Cardiac muscle cell (in vitro differentiated cells and primary cell): ENCODE data around the gene XPO4. TPM values are rescaled to one million over a fixed set of nuclear protein-coding genes. Genes with fewer than 3 reads are reported as not detected.
"Not testable (repeated sequence)": the region's sequence is repeated elsewhere in the genome, so short reads cannot be mapped to it uniquely, and the experiment has no call there.

Source experiments
- DNase-seq, 2 donors: peaks; one replicate each; pipeline versions ENCODE4 v3.0.0 to v3.0.0-alpha.2; 2010 to 2017; ENCODE audit warnings: low read depth in 1 of 2, low spot score in 1 of 2
- H3K27ac ChIP-seq: fragments of 200-600 bp; sonication (generic); 2 replicates; pipeline ENCODE4 v1.5.1; 2016
- H3K27me3 ChIP-seq: fragments of 200-600 bp; sonication (generic); 2 replicates; pipeline ENCODE4 v1.6.0; 2016; ENCODE audit warnings: control low read depth
- H3K36me3 ChIP-seq: fragments of 200-600 bp; sonication (generic); 2 replicates; pipeline ENCODE4 v1.5.1; 2016; ENCODE audit warnings: control low read depth
- H3K4me1 ChIP-seq: fragments of 200-600 bp; sonication (generic); 2 replicates; pipeline ENCODE4 v1.8.1; 2017; ENCODE audit warnings: low read depth, mild to moderate bottlenecking, mixed run types
- H3K4me3 ChIP-seq: fragments of 200-600 bp; sonication (generic); 2 replicates; pipeline ENCODE4 v1.5.1; 2016; ENCODE audit warnings: mild to moderate bottlenecking
- H3K9me3 ChIP-seq: fragments of 200-600 bp; sonication (generic); 2 replicates; pipeline ENCODE4 v1.5.1; 2017; ENCODE audit warnings: low read depth, mild to moderate bottlenecking, control low read depth
- polyA plus RNA-seq: library from polyadenylated mRNA; unstranded; fragments of >200 nt; fragmentation: Nextera tagmentation; extraction: Ambion mirVana; gene quantifications from 2 replicates; pipeline ENCODE4 v1.2.1, GENCODE V29; 2016
- total RNA-seq: library from RNA; depleted of rRNA; stranded (reverse); fragments of >200 nt; gene quantifications from 2 replicates; pipeline ENCODE4 v1.2.3, GENCODE V29; 2016
- TF ChIP-seq, protein P1 (sequence below): IDR thresholded peaks from 2 replicates; pipeline ENCODE4 v1.5.1; 2012; ENCODE audit warnings: low read depth, mild to moderate bottlenecking, low read length

The XPO4 gene
- total and polyA plus RNA-seq, 2 experiments from 2014 or later = 51.8 to 177 TPM

DNA sequence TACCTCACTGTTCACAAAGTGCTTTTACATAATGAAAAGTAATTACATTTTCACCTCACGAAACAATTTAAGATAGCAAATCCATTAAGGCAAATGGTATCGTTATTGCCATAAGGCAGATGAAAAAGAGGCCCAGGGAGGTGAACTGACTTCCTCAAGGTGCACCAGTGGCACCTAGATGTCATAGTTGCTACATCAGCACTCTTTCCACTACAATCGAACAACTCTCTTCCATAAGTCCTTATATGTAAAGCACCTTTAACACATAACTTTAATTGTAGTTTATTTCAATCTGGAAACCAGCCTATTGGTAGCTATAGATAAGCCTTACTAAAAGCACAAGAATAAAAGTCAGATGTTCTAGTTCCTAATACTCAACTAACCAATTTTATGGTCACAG, 35.1 kb downstream of the XPO4 start:
- no peaks in the 10 kb centered on the region for H3K27me3 ChIP-seq
- H3K27ac ChIP-seq = peak overlapping the region; percentile 84
- TF ChIP-seq, protein P1, sequence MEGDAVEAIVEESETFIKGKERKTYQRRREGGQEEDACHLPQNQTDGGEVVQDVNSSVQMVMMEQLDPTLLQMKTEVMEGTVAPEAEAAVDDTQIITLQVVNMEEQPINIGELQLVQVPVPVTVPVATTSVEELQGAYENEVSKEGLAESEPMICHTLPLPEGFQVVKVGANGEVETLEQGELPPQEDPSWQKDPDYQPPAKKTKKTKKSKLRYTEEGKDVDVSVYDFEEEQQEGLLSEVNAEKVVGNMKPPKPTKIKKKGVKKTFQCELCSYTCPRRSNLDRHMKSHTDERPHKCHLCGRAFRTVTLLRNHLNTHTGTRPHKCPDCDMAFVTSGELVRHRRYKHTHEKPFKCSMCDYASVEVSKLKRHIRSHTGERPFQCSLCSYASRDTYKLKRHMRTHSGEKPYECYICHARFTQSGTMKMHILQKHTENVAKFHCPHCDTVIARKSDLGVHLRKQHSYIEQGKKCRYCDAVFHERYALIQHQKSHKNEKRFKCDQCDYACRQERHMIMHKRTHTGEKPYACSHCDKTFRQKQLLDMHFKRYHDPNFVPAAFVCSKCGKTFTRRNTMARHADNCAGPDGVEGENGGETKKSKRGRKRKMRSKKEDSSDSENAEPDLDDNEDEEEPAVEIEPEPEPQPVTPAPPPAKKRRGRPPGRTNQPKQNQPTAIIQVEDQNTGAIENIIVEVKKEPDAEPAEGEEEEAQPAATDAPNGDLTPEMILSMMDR = no peak
- H3K36me3 ChIP-seq = no peaks in the 10 kb centered on the region
- DNase-seq = no peak
- no peaks in the 10 kb centered on the region for H3K9me3 ChIP-seq
- H3K4me1 ChIP-seq = peaks cover 49% of the 10 kb centered on the region
- H3K4me3 ChIP-seq = no peak overlapping the region

DNA sequence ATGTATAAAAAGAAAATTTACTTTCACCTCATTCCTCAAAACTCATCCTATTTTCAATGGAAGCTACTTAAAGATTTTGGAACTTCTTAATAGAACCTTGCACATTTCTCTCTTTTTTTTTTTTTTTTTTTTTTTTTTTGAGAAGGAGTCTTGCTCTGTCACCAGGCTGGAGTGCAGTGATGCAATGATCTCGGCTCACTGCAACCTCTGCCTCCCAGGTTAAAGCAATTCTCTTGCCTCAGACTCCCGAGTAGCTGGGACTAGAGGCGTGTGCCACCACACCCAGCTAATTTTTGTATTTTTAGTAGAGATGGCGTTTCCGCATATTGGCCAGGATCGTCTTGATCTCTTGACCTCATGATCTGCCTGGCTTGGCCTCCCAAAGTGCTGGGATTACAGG, 40.9 kb downstream of the XPO4 start:
- not testable (repeated sequence) for H3K27ac ChIP-seq, H3K4me3 ChIP-seq, DNase-seq, H3K9me3 ChIP-seq, H3K36me3 ChIP-seq, H3K27me3 ChIP-seq
- peaks cover 22% of the 10 kb centered on the region for H3K4me1 ChIP-seq

DNA sequence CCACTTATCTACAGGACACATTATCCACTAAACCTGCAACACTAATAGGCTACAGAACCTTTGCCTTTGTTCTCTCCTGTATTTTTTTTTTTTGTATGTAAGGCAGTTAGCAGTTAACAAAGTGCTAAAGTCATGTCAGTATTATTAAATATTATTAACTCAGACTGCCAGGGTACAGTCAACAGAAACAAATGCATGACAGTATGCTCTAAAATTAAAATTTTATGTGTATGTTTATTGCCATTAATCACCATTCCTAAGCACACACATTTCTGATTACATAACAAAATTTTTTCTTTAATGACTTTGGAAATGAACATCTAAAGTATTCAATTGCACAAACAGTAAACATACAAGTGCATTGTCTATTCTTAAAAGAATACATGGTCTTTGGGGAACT, 41.7 kb downstream of the XPO4 start:
- TF ChIP-seq, protein P1 = no peak
- H3K36me3 ChIP-seq = peaks cover 6% of the 10 kb centered on the region

DNA sequence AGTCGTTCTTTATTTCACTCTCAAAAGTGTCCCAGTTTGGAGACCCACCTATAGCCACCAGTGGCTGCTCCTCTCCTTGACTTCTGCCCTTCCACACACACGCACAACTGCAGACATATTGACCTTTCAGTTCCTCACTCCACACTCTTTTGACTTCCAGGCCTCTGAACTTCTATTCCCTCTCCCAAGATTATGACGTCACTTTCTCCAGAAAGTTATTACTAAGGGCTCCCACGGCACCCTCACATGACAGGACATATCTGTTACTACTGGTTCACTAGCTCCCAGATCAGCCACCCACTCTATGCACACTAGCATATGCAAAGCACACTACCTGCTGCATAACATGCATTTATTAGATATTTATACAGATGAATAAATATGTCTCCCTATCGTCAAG, 45.9 kb downstream of the XPO4 start:
- DNase-seq = no peak
- H3K4me3 ChIP-seq = no peak overlapping the region
- no peaks in the 10 kb centered on the region for H3K27me3 ChIP-seq
- H3K4me1 ChIP-seq = peaks cover 31% of the 10 kb centered on the region
- H3K9me3 ChIP-seq = no peaks in the 10 kb centered on the region
- peaks cover 6% of the 10 kb centered on the region for H3K36me3 ChIP-seq
- H3K27ac ChIP-seq = peak overlapping the region; percentile 89
- TF ChIP-seq, protein P1 = no peak

More for the DNA sequence above, 41.7 kb downstream of the XPO4 start:
- no peak for DNase-seq
- Histone ChIP-seq H3K4me3 (no peak overlapping the region), H3K9me3 (no peaks in the 10 kb centered on the region), H3K4me1 (peaks cover 14% of the 10 kb centered on the region), H3K27me3 (no peaks in the 10 kb centered on the region), H3K27ac (peak overlapping the region; percentile 47)

DNA sequence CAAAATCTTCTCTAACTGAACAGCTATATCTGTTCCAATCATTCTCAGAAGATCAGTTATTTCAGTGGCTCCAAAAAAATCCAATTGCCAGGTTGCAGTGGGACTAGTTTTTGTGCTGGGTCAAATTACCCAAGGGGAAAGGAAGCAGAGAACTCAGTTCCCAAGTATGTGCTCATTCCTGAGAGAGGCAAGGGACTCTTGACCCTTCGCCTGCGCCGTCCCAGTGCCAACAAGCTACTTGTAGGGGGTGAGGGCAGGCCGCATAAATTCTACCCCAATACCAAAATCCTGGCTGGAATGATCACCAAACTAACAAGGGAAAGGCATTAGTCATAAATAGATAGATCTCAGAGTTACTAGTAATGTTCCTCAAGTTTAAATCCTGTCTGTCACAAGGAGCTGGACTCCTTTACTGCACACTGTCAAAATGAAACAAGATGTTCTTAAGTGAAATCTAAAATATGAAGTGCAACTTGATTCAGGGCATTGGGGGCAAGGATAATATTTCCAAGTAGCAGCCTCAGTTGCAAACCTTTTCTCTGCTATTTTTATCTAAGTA, 50.6 kb downstream of the XPO4 start:
- Histone ChIP-seq H3K27me3 (no peaks in the 10 kb centered on the region), H3K9me3 (no peaks in the 10 kb centered on the region), H3K4me1 (peaks cover 54% of the 10 kb centered on the region), H3K36me3 (no peaks in the 10 kb centered on the region), H3K4me3 (no peak overlapping the region), H3K27ac (peak overlapping the region; percentile 99)
- DNase-seq = no peak
- TF ChIP-seq, protein P1 = no peak

DNA sequence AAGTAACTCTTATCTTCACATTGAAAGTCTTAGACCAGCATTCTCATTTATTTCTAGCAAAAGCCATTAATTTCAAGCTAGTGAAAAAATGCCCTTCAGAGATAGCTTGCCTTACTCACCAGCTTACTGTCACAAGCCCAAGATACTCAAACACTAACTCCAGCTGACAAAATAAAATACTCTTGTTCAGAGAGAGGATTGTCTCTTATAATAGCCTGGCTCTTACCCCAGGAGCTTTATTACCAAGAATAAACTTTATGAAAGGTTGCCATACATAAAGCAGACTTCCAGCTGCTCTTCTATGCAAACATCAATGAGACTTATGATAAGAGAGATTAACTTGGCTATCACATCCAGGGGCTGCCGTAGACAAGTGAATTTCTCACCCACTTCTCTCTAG, 53.6 kb downstream of the XPO4 start:
- peak in 1 of 2 donors; percentile 48 for DNase-seq
- TF ChIP-seq, protein P1 = no peak
- Histone ChIP-seq H3K27me3 (no peaks in the 10 kb centered on the region), H3K9me3 (no peaks in the 10 kb centered on the region), H3K27ac (peak overlapping the region; percentile 99), H3K36me3 (no peaks in the 10 kb centered on the region), H3K4me3 (peak overlapping the region; percentile 37), H3K4me1 (peaks cover 74% of the 10 kb centered on the region)
